BE2C (cell line): Measurements from ENCODE around the gene NCS1. TPM values are rescaled to one million over a fixed set of nuclear protein-coding genes. Genes with fewer than 3 reads are reported as not detected.

Experiments
- DNase-seq: peaks from one replicate; pipeline ENCODE4 v3.0.0-alpha.2; 2020
- H3K27me3 ChIP-seq: fragments of 250-450 bp; sonication (Bioruptor Pico); 2 replicates; pipeline ENCODE4 v1.5.1; 2020; ENCODE audit warnings: mild to moderate bottlenecking
- H3K36me3 ChIP-seq: fragments of 250-450 bp; sonication (Bioruptor Pico); 2 replicates; pipeline ENCODE4 v1.5.1; 2020; ENCODE audit warnings: mild to moderate bottlenecking
- H3K4me1 ChIP-seq: fragments of 250-450 bp; sonication (Bioruptor Pico); 2 replicates; pipeline ENCODE4 v1.5.1; 2020
- H3K4me3 ChIP-seq: 2 replicates; pipeline ENCODE4 v1.5.1; 2011; ENCODE audit warnings: low read depth, low read length
- H3K9me3 ChIP-seq: fragments of 250-450 bp; sonication (Bioruptor Pico); 2 replicates; pipeline ENCODE4 v1.5.1; 2020
- CTCF ChIP-seq: IDR thresholded peaks from 2 replicates; pipeline ENCODE4 v1.5.1; 2012; ENCODE audit warnings: mild to moderate bottlenecking, low read depth, low read length
- polyA plus RNA-seq: library from polyadenylated mRNA; unstranded; fragments of >200 nt; gene quantifications from one replicate; pipeline ENCODE4 v1.2.1, GENCODE V29; 2012; ENCODE audit warnings: low read depth, missing spikeins; ENCODE audit not compliant: insufficient read length, insufficient read depth

Gene NCS1
- 82.1 TPM for polyA plus RNA-seq

- peak; percentile 90 for DNase-seq
- H3K36me3 ChIP-seq, result peaks cover 33% of the 10 kb centered on the region
- peak within 1 kb of the TSS; percentile 89 for H3K4me3 ChIP-seq
Observed at GRCh38 chr9:130172161-130172857, at the start of gene NCS1. NCS1 (plus strand) TSS chr9:130172404; CDS start chr9:130172664, 260 bp downstream.

GRCh38 chr9:130122456-130122855 is 49.7 kb upstream of the NCS1 start:
- Histone ChIP-seq H3K9me3 (no peaks in the 10 kb centered on the region), H3K27me3 (no peaks in the 10 kb centered on the region), H3K4me1 (peaks cover 35% of the 10 kb centered on the region), H3K36me3 (no peaks in the 10 kb centered on the region), H3K4me3 (no peak overlapping the region)
- peak; percentile 57 for DNase-seq
- TF ChIP-seq CTCF, result no peak

More at GRCh38 chr9:130172161-130172857, at the start of gene NCS1:
- H3K9me3 ChIP-seq, result no peaks in the 10 kb centered on the region; the same call in 1 of the 2 replicates
- no peak for TF ChIP-seq CTCF
- H3K27me3 ChIP-seq, result no peaks in the 10 kb centered on the region
- H3K4me1 ChIP-seq, result peaks cover 9% of the 10 kb centered on the region

GRCh38 chr9:130124085-130124860 is 47.9 kb upstream of the NCS1 start:
- no peaks in the 10 kb centered on the region for H3K27me3 ChIP-seq
- no peak for TF ChIP-seq CTCF
- DNase-seq, result no peak
- H3K4me1 ChIP-seq, result peaks cover 36% of the 10 kb centered on the region
- H3K4me3 ChIP-seq, result no peak overlapping the region
- peaks cover 8% of the 10 kb centered on the region for H3K36me3 ChIP-seq
- no peaks in the 10 kb centered on the region for H3K9me3 ChIP-seq

- H3K27me3 ChIP-seq, result no peaks in the 10 kb centered on the region
- H3K36me3 ChIP-seq, result peaks cover 12% of the 10 kb centered on the region
- H3K4me3 ChIP-seq, result no peak overlapping the region
- no peak for DNase-seq
- H3K4me1 ChIP-seq, result peaks cover 32% of the 10 kb centered on the region
- TF ChIP-seq CTCF, result no peak
- H3K9me3 ChIP-seq, result no peaks in the 10 kb centered on the region
Observed at GRCh38 chr9:130126721-130127433, 45.3 kb upstream of the NCS1 start.

- no peak for TF ChIP-seq CTCF
Observed at GRCh38 chr9:130128251-130128650, 44.0 kb upstream of the NCS1 start.

More at GRCh38 chr9:130128251-130128650, 44.0 kb upstream of the NCS1 start:
- Histone ChIP-seq H3K4me3 (no peak overlapping the region), H3K4me1 (peaks cover 25% of the 10 kb centered on the region), H3K27me3 (no peaks in the 10 kb centered on the region), H3K9me3 (no peaks in the 10 kb centered on the region), H3K36me3 (peaks cover 12% of the 10 kb centered on the region)
- no peak for DNase-seq
